NCI-H2227 treated with DMSO at 0.1 percent for 48 hours (cell line): ENCODE results near the gene SKP2.
"Not testable (repeated sequence)": the region's sequence is repeated elsewhere in the genome, so short reads cannot be mapped to it uniquely, and the experiment has no call there.

ENCODE experiments used
- DNase-seq: peaks from one replicate; lab custom pipeline; 2025; lab: John Stamatoyannopoulos, UW

SKP2 gene

GRCh38 chr5:36156619-36157018 is 4.7 kb downstream of the SKP2 start:
- DNase-seq: no peak

- DNase-seq: no peak
Observed at GRCh38 chr5:36158144-36158543, 6.2 kb downstream of the SKP2 start.

- DNase-seq: no peak
Observed at GRCh38 chr5:36160617-36161016, 8.7 kb downstream of the SKP2 start.

- no peak for DNase-seq
Observed at GRCh38 chr5:36161361-36161760, 9.4 kb downstream of the SKP2 start.

GRCh38 chr5:36162810-36163486 is 11.0 kb downstream of the SKP2 start:
- DNase-seq: no peak

GRCh38 chr5:36164461-36164860 is 12.6 kb downstream of the SKP2 start:
- no peak for DNase-seq

- no peak for DNase-seq
Observed at GRCh38 chr5:36168737-36169136, 16.8 kb downstream of the SKP2 start.

GRCh38 chr5:36170832-36171424 is 19.0 kb downstream of the SKP2 start:
- no peak for DNase-seq

GRCh38 chr5:36172599-36172998 is 20.7 kb downstream of the SKP2 start:
- no peak for DNase-seq

GRCh38 chr5:36173426-36173825 is 21.5 kb downstream of the SKP2 start:
- no peak for DNase-seq

- DNase-seq: no peak
Observed at GRCh38 chr5:36174119-36174518, 22.2 kb downstream of the SKP2 start.

- no peak for DNase-seq
Observed at GRCh38 chr5:36175043-36175442, 23.1 kb downstream of the SKP2 start.

- no peak for DNase-seq
Observed at GRCh38 chr5:36177154-36177553, 25.2 kb downstream of the SKP2 start.

GRCh38 chr5:36177715-36178523 is 26.0 kb downstream of the SKP2 start:
- DNase-seq: peak; percentile 43

- DNase-seq: no peak
Observed at GRCh38 chr5:36178524-36178890, 26.6 kb downstream of the SKP2 start.

- no peak for DNase-seq
Observed at GRCh38 chr5:36179950-36180349, 28.0 kb downstream of the SKP2 start.

GRCh38 chr5:36180556-36181350 is 28.8 kb downstream of the SKP2 start:
- no peak for DNase-seq

- DNase-seq: no peak
Observed at GRCh38 chr5:36181774-36182173, 29.9 kb downstream of the SKP2 start.

- not testable (repeated sequence) for DNase-seq
Observed at GRCh38 chr5:36184408-36184807, 32.5 kb downstream of the SKP2 start.

- DNase-seq: no peak
Observed at GRCh38 chr5:36193746-36194145, 41.8 kb downstream of the SKP2 start.

- DNase-seq: no peak
Observed at GRCh38 chr5:36198281-36198680, 46.4 kb downstream of the SKP2 start.

- not testable (repeated sequence) for DNase-seq
Observed at GRCh38 chr5:36198783-36199182, 46.9 kb downstream of the SKP2 start.
